Brain pericyte (primary cell): ENCODE data around the gene HOXB13.

Source experiments
- DNase-seq: peaks from one replicate; pipeline ENCODE4 v3.0.0-alpha.2; 2012; ENCODE audit warnings: low read depth, low spot score

The HOXB13 gene

GRCh38 chr17:48704361-48705248 is 23.9 kb downstream of the HOXB13 start:
- DNase-seq = no peak

- DNase-seq = no peak
Measured at GRCh38 chr17:48701864-48702532, 26.6 kb downstream of the HOXB13 start.

GRCh38 chr17:48693178-48693577 is 35.4 kb downstream of the HOXB13 start:
- DNase-seq = no peak

DNA sequence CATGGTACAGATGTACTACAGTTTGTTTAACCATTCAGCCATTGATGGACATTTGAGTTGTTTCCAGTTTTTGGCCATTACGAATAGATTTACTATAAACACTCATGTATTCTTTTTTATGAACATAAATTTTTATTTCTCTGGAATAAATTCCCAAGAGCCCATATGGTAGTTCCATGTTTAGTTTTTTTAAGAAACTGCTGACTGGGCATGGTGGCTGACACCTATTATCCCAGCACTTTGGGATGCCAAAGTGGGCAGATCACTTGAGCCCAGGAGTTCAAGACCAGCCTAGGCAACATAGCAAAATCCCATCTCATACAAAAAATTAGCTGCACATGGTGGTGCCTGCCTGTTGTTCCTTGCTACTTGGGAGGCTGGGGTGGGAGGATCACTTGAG is 36.5 kb downstream of the HOXB13 start:
- DNase-seq = no peak

DNA sequence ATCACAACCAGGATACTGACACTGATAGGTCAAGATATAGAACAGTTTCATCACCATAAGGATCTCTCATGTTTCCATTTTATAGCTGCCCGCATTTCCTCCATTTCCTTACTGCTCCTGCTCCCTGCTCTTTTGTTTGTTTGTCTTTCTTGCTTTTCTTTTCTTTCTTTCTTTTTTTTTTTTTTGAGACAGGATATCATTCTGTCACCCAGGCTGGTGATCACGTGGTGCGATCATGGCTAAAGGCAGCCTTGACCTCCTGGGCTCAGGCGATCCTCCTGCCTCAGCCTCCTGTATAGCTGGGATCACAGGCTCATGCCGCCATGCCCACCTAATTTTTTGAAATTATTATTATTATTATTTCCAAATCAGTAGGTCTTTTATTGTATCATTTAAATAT is 37.9 kb downstream of the HOXB13 start:
- no peak for DNase-seq

GRCh38 chr17:48681609-48682008 is 46.9 kb downstream of the HOXB13 start:
- no peak for DNase-seq

GRCh38 chr17:48679385-48680096 is 49.0 kb downstream of the HOXB13 start:
- no peak for DNase-seq

DNA sequence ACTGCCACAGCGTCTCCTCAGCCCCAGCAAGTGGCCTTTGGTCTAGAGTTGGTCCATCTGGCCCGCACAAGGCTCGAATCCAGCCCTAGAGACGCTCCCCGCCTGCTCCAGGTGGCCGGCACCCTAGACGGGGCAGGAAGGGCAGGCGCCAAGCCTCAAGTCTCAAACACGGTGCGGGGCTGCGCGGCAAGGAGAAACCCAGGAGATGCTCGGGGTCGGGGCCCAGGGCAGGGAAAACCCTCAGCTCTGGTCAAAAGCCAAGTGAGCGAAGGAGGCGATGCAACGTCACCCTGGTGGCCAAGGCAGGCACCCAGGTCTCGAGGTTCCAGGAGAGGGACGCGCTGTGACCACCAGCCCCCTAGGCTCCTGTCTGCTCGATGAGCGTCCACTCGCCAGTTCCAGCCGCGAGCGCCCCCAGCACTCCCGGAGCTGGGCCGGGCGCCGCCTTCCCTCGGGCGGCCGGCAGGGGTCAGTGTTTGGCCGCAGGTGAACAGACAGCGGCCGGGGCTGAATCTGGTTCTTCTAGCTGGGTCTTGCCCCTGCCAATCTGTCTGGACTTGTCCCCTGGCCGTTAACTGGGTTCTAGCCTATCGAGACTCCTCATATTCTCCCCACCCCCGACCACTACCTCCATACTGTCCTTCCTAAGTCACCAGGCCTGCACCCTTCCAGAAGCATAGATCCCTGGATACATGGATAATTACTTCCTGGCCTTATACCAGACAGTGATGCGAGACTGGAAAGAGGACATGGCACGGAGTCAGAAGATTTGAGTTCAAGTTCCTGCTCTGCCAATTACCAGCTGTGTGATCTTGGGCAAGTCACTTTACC is 50.2 kb downstream of the HOXB13 start:
- no peak for DNase-seq

DNA sequence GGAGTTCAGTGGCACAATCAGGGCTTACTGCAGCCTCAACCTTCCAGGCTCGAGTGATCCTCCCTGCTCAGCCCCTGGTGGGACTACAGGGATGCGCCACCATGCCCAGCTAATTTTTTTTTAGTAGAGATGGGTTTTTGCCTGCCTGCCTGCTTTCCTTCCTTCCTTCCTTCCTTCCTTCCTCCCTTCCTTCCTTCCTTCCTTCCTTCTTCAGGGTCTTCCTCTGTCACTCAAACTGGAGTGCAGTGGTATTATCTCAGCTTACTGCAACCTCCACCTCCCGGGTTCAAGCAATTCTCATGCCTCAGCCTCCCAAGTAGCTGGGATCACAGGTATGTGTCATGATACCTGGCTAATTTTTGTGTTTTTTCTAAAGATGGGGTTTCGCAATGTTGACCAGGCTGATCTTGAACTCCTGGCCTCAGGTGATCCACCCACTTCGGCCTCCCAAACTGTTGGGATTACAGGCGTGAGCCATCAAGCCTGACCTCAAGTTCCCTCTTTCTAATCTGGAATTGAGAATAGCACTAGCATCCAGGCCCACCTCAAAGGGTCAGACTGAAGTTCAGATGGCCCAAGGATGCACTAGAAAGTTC is 51.5 kb downstream of the HOXB13 start:
- no peak for DNase-seq
